WERI-Rb-1 (cell line): ENCODE measurements around the gene DNAH2.

Experiments used
- DNase-seq: peaks from one replicate; pipeline ENCODE4 v3.0.0-alpha.2; 2020
- H3K27ac ChIP-seq: fragments of 250-450 bp; sonication (Bioruptor Pico); 2 replicates; pipeline ENCODE4 v1.5.1; 2020; ENCODE audit warnings: mild to moderate bottlenecking, moderate library complexity
- H3K27me3 ChIP-seq: fragments of 250-450 bp; sonication (Bioruptor Pico); 2 replicates; pipeline ENCODE4 v1.5.1; 2021; ENCODE audit warnings: mild to moderate bottlenecking, low read depth, moderate library complexity; ENCODE audit not compliant: insufficient read depth, severe bottlenecking
- H3K36me3 ChIP-seq: fragments of 250-450 bp; sonication (Bioruptor Pico); 2 replicates; pipeline ENCODE4 v1.5.1; 2020; ENCODE audit warnings: mild to moderate bottlenecking, moderate library complexity
- H3K4me3 ChIP-seq: 2 replicates; pipeline ENCODE4 v1.5.1; 2011; ENCODE audit warnings: low read depth, mild to moderate bottlenecking, control low read depth, low read length
- H3K9me3 ChIP-seq: fragments of 250-450 bp; sonication (Bioruptor Pico); 2 replicates; pipeline ENCODE4 v1.5.1; 2021; ENCODE audit warnings: mild to moderate bottlenecking, moderate library complexity; ENCODE audit not compliant: severe bottlenecking
- TF ChIP-seq, protein P1 (sequence below): IDR thresholded peaks from 2 replicates; pipeline ENCODE4 v1.5.1; 2011; ENCODE audit warnings: low read depth, mild to moderate bottlenecking, control low read depth, inconsistent platforms, low read length

DNAH2 gene

DNA sequence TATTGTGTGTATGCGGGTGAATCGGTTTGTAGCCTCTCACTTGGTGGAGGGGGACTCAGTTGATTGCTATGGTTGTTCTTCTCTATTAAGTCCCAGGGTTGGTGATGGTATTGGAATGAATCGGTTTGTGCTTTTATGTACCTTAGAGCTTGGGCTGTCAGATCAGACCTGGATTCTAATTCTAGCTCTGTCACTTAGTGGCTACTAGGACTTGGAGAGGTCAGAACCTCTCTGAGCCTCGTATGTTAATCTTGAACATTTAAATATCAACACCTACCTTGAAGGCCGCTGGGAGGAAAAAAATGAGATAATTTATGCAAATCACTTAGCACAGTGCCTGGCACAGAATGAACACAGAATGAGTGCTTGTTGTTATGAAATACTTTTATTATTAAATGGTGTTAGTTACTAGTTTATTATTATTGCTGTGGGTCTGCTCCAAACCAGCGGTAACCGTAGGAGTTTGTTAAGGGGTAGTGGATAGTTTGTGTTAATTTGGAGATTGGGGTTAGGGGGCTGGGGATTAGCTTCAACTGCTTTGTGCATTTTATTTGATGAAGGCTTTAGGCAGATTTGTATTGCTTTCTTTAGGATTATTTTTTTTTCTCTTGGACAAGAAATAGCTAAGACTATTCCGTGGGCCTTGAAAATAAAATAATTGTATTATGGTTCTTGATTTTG is 120.0 kb downstream of the DNAH2 start:
- TF ChIP-seq, protein P1, sequence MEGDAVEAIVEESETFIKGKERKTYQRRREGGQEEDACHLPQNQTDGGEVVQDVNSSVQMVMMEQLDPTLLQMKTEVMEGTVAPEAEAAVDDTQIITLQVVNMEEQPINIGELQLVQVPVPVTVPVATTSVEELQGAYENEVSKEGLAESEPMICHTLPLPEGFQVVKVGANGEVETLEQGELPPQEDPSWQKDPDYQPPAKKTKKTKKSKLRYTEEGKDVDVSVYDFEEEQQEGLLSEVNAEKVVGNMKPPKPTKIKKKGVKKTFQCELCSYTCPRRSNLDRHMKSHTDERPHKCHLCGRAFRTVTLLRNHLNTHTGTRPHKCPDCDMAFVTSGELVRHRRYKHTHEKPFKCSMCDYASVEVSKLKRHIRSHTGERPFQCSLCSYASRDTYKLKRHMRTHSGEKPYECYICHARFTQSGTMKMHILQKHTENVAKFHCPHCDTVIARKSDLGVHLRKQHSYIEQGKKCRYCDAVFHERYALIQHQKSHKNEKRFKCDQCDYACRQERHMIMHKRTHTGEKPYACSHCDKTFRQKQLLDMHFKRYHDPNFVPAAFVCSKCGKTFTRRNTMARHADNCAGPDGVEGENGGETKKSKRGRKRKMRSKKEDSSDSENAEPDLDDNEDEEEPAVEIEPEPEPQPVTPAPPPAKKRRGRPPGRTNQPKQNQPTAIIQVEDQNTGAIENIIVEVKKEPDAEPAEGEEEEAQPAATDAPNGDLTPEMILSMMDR: no peak
- no peaks in the 10 kb centered on the region for H3K9me3 ChIP-seq
- H3K27me3 ChIP-seq: no peaks in the 10 kb centered on the region
- DNase-seq: no peak
- peak overlapping the region; percentile 71 for H3K4me3 ChIP-seq
- peak overlapping the region; percentile 17 for H3K27ac ChIP-seq
- H3K36me3 ChIP-seq: no peaks in the 10 kb centered on the region; the same call in 1 of the 2 replicates

- H3K27me3 ChIP-seq: no peaks in the 10 kb centered on the region
- TF ChIP-seq, protein P1: no peak
- peak overlapping the region; percentile 71 for H3K4me3 ChIP-seq
- H3K27ac ChIP-seq: peak overlapping the region; percentile 89
- peak; percentile 74 for DNase-seq
- no peaks in the 10 kb centered on the region for H3K9me3 ChIP-seq
- no peaks in the 10 kb centered on the region; the same call in 1 of the 2 replicates for H3K36me3 ChIP-seq
These were observed 120.8 kb downstream of the DNAH2 start for GRCh38 chr17:7838090-7839075.

GRCh38 chr17:7839190-7839875 is 121.8 kb downstream of the DNAH2 start:
- no peak for DNase-seq
- H3K27me3 ChIP-seq: no peaks in the 10 kb centered on the region
- TF ChIP-seq, protein P1: no peak
- H3K9me3 ChIP-seq: no peaks in the 10 kb centered on the region
- no peaks in the 10 kb centered on the region; the same call in 1 of the 2 replicates for H3K36me3 ChIP-seq
- peak overlapping the region; percentile 89 for H3K27ac ChIP-seq
- H3K4me3 ChIP-seq: no peak overlapping the region

DNA sequence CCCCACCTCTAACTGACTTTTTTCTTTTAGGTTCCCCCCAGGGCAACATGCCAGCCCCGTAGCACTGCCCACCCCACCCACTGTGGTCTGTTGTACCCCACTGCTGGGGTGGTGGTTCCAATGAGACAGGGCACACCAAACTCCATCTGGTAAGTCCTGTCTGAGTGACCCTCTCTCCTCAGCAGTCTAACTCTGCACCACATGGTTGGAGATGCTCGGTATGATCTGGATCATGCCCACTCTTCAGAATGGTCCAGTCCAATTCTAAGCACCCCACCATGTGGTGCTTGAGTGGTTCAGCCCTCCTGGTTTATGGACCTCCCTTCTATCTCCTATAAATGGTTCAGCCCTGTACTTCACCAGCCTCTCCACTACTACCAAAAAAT is 122.3 kb downstream of the DNAH2 start:
- Histone ChIP-seq H3K27me3 (no peaks in the 10 kb centered on the region), H3K9me3 (no peaks in the 10 kb centered on the region), H3K36me3 (no peaks in the 10 kb centered on the region; the same call in 1 of the 2 replicates), H3K4me3 (no peak overlapping the region), H3K27ac (peak overlapping the region; percentile 89)
- no peak for DNase-seq
- TF ChIP-seq, protein P1: no peak

DNA sequence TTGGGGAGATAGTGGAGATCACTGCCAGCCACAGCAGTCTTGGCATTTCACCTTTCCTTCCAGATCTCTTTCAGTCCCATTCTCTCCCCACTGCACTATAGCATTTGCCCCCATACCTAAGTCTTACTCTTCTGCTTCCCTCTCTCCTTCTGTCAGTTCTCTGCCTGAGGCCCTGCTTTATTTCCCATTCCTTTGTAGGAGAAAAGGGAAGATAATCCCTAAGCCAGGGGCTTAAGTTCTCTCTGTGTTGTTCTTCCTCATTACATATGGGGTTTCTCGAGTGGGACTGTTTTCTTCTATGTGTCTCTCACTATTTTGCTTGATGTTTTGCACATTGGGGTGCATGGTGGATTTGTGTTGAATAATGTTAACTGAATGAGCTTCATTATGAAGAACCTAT is 122.9 kb downstream of the DNAH2 start:
- no peak for DNase-seq
- Histone ChIP-seq H3K27me3 (no peaks in the 10 kb centered on the region), H3K9me3 (no peaks in the 10 kb centered on the region), H3K4me3 (no peak overlapping the region), H3K27ac (peak overlapping the region; percentile 89), H3K36me3 (peaks cover 3% of the 10 kb centered on the region)
- TF ChIP-seq, protein P1: no peak
